GM10266 (cell line): Measurements from ENCODE around the gene FYN.

Experiments
- DNase-seq: peaks from one replicate; pipeline ENCODE4 v3.0.0; 2012; ENCODE audit errors: extremely low spot score
- CTCF ChIP-seq: IDR thresholded peaks from 2 replicates; pipeline ENCODE4 v1.5.1; 2012; ENCODE audit warnings: mild to moderate bottlenecking, low read depth; ENCODE audit not compliant: control insufficient read depth, insufficient read depth; ENCODE audit errors: missing control alignments

Gene FYN

GRCh38 chr6:111624401-111625098 is 248.7 kb downstream of the FYN start:
- no peak for TF ChIP-seq CTCF
- DNase-seq, result no peak

GRCh38 chr6:111623046-111623718 is 250.1 kb downstream of the FYN start:
- DNase-seq, result no peak
- TF ChIP-seq CTCF, result no peak

- DNase-seq, result no peak
- TF ChIP-seq CTCF, result no peak
These were observed 253.1 kb downstream of the FYN start for GRCh38 chr6:111620169-111620568.

- DNase-seq, result no peak
These were observed 254.8 kb downstream of the FYN start for GRCh38 chr6:111618407-111618806.

GRCh38 chr6:111617149-111617548 is 256.1 kb downstream of the FYN start:
- no peak for DNase-seq
- TF ChIP-seq CTCF, result no peak

More at GRCh38 chr6:111618407-111618806, 254.8 kb downstream of the FYN start:
- no peak for TF ChIP-seq CTCF

GRCh38 chr6:111615916-111616612 is 257.2 kb downstream of the FYN start:
- no peak for TF ChIP-seq CTCF
- no peak for DNase-seq
